ENCODE measurements around the gene SLC25A21.

Gene SLC25A21

DNA sequence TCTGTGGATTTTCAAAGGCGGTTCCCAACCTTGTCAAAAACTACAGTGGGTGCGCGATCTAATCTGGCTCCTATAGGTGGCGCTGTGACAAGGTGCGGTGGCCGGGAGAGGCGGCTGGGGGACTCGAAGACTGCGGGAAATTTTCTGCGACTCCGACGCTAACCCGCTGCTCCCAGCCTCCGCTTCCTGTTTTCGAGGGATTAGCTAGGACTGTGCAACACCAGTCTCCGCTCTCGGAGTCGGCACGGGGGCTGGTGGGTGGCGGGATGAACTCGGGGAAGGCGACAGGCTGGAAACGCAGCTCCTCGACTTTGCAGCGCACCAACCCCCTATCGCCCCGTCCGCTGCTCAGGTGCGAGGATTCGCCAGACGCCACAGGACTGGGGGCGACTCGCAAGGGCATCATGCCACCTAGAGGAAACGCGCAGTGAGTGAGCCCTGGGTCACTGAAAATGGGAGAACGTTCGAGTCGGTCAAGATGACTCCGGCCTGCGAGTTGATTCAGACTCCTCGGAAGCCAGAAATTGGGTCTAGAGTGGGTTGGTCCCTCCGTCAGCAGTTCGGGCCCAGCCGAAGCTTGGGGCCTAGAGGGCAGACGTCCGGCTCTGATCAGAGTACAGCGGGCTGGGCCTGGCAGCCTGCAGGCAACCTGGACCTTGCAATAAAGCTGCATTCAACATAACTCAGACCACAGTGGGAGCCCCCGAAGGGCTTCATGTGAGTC, 516.3 kb downstream of the SLC25A21 start:
- DNase-seq (ENCODE audit: low read depth in 1 of 2, low spot score in 1 of 2): no peak

DNA sequence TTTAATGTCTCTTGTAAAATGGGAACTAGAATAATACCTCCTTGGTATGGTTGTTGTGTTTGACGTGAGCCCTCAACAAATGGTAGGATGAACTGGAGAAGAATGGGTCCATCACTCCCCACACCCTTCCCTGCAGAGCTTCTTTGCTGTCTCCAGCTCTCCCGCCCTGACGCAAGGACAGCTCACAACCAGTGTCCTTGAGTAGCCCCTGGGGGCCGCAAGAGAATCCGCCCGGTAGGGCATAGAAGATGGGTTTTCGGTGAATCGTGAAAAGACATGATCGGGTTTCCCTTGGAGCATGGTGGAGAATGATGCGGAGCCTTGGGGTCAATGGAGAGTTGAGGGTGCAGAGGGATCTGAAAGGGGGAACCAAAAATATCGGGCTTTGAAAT, 516.8 kb downstream of the SLC25A21 start:
- no peak for DNase-seq (ENCODE audit: low read depth in 1 of 2, low spot score in 1 of 2)

DNA sequence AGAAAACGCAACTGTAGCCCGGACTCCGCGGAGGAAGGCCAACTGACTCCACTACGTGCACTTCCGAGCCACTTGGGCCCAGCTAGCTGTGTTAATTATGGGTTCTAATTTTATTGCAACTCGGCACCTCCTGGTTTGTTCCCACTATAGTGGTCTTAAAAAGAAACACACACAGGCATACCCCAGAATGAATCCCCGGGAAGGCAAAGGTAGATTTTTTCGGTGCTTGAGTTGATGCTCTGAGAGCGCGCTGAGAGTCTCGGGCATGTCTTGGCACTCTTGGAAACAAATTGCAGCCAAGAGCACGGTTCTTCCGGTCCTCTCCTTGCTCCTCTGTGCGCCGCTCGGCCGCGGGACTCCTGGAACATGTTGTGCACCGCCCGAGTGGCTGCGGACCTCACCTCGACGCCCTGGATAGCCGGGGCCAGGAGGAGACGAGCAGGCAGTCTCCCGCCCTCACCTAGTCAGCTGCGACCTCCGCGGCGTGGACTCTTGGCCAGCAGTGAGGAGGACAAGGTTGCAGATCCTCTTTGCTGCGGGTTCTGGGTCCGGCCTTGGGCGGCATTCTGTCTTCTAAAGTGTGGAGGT, 517.5 kb downstream of the SLC25A21 start:
- no peak for DNase-seq (ENCODE audit: low read depth in 1 of 2, low spot score in 1 of 2)

DNA sequence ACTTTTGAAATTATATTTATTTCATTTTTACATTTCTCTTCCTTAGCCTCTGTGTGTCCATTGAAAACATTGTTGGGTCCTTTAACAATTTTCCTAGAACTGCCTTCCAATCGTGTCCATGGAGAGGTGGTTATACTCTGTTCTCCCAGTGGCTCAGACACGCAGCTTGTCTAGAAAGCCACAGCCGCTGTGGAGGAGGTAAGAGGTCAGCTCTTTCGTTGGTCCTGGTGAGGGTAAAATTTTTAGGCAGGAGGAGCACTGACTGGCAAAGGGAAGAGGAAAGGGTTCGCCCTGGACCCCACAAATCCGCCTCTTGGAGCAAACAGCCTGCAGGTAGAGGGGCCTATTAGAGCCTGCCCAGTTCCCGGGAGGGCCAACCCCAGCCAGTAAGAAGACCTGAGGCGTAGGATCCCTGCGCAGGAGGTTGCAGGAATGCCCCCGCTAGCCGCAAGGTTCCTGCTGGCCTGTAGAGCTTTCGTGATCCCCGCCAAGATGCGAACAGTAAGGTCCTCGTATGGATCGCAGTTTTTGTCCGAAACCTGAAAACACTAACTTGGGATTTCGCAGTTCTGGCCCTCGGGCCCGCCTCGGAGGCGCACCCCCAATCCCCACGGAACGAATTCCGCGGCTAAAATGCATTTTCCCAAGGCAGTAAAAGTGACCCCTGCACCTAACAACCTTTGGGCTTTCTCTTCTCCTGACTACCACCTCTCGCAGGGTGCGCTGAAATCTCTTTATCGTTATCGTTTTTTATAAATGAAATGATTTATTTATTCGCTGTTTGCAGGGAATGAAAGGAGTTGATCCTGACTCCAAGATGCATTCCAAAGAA, 518.2 kb downstream of the SLC25A21 start:
- no peak for DNase-seq (ENCODE audit: low read depth in 1 of 2, low spot score in 1 of 2)

DNA sequence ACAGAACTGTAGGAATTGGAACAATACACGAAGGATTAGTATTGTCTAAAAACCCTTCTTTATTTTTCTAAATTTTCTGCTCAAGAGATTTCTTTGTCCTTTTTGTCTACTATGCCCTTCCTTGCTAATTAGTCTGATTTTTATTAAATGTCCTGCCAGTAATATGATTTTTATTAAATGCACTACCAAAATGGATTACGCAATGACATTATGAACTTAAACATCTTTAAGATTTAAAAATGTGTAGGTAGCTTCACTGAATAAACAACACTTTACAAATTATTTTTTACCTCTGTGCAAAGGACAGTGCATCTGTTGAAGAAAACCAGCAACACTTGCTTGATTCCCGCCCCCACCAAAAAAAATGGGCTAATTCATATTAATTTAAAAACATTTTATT, 519.0 kb downstream of the SLC25A21 start:
- no peak for DNase-seq (ENCODE audit: low read depth in 1 of 2, low spot score in 1 of 2)

DNA sequence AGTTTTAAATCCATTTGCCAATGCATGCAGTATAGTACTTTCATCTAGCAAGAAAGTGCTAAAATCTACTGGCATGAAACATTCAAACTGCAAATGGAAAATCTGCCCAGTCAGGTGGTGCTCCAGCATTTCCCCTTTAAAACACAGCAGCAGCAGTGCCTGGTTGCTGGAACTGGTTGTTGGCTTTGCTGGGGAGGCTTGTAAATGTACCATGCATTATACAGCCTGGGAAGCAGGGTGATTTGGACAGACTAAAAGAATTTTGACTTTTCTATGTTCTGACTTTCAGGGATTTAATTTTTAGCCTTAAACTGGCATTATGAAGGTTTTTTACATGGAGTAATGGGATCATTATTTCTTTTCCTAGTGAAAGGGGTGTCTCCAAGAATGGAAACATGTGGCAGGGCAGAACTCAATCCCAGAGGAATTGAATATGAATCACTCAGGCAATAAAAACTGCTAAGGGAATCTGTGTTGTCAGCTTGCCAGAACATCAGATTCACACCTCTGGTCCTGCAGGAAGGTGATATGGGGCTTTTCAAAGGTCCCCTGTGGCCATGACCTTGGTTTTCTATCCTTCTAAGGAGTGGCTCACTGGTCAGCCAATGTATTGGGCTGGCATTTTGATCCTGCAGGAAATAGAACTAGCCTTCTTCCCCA, 519.7 kb downstream of the SLC25A21 start:
- no peak for DNase-seq (ENCODE audit: low read depth in 1 of 2, low spot score in 1 of 2)

DNA sequence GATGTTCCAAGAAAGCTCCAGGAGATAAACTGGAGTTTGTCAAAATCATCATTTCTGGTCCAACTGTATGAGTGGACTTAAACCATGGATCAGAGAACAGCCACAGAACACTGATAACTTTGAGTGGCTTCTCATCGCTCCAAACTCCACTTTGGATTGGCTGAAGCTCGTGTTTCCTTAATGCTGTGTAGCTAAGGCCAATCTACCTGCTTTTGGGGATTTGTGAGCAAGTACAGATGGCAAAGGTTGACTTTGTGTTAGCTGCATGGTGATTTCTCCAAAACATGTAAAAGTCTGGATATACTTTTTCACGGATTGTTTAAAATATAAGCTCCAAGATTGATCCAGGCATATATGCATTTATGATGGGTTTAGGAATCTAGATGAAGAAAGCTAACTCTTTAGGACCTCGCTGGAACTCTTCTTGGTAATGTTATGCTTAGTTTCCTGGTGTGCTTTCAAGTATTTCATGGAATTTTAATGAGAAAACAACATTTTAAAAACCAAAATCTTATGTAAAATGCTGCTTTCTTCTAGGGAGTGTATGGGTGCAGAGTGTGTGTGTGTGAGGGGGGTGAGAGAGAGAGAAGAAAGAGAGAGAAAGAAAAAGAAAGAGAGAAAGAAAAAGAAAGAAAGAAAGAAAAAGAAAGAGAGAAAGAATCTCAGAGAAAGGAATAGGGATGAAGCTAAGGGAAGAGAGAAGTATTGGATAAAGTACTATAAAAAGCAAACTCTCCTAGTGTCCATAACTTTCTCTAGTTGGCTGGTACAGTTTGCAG, 522.3 kb downstream of the SLC25A21 start:
- DNase-seq (ENCODE audit: low read depth in 1 of 2, low spot score in 1 of 2): no peak

DNA sequence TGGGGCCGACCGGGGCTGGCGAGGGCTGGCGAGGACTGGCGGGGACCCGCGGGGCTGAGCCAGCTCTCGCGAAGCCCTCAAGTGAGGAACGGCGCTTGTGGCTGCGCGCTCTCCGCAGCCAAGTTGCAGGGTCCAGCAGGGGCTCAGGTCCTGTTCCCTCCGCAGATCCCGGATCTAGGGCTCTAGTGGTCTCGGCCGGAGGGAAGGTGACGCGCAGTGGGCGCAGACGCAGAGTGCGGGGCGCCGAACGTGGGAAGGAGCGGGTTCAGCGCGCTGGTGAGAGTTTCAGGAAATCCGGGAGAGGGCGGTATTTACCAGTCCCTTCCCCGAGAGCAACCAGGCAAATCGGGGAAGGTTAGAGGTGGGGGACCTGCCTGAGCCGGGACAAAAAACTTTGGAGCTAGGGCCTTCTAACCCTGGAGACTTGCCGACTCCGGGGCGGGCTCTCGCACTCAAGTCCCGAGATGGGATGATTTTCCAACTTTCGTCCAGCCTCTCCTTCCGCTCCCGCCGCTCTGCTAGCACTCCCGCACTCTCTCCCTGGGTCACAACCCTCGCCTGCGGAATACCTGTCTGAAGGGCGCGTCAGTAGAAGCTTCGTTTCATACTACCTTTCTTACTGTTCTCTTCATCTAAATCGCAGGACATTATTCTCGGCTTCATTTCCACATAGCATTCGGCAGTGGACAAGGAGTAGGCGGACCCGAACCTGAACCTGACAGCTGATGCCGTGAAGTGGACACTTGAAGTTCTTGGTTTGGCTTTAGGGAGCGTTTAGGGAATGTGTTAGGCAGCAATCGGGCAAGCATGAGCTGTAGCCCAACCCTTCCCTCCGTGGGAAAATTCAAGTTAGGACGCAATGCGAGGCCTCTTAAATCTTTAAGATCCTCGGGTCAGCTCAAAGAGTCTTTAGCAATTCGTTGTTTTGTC, 524.3 kb downstream of the SLC25A21 start:
- DNase-seq (ENCODE audit: low read depth in 1 of 2, low spot score in 1 of 2): no peak

DNA sequence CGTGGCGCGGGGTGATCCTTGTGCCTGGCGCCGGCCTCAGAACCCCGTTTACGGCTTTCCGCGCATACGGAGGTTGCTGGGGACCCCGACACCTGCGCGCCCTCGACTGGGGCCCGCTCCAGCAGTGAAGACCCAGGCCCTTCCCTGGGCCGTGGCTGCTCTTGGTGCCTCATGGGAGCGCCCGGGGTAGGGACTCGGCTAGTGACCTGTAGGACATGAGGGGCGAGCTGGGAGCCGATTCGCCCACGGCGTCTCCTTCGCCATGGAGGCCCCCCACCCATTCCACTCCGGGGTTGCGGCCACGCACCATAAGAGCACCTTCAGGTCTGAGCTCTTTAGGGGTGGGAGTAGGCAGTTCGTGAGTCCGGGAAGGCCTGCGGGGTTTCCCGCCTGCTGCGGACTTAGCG, 525.0 kb downstream of the SLC25A21 start:
- DNase-seq (ENCODE audit: low read depth in 1 of 2, low spot score in 1 of 2): no peak

DNA sequence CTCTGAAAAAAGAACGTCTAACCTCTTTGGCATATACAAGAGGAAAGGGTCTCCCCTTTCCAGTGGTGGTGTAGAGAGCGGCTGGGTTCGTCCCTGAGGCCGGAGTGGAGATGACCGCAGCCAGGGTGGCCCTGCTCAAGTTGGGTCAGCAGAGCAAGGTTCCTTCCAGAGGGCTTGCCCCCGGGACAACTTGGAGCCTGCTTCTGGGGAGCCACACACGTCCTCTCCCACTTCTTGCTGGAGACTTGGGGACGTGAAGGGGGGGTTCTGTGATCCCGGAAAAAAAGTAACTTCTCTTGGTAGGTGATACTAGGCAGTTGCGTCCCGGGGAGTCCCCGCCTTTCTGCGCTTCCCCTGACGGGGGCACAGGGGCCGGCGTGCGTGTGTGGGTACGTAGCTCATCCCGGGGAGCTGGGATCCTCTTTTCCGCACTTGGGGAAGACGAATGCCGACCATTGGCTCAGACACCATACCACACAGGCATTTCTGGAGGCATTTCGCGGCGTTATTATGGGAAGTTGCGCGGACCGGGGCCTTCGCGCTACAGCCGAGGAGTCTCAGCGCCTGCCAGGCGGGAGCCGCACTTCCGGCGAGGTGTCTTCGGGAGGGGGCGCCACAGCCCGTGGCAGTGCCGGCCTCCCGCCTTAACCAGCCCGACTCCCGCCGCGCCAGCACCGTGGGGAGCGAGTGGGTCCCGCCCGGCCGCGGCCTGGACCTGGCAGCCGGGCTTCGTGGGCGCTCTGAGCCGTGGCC, 525.6 kb downstream of the SLC25A21 start:
- DNase-seq (ENCODE audit: low read depth in 1 of 2, low spot score in 1 of 2): no peak

DNA sequence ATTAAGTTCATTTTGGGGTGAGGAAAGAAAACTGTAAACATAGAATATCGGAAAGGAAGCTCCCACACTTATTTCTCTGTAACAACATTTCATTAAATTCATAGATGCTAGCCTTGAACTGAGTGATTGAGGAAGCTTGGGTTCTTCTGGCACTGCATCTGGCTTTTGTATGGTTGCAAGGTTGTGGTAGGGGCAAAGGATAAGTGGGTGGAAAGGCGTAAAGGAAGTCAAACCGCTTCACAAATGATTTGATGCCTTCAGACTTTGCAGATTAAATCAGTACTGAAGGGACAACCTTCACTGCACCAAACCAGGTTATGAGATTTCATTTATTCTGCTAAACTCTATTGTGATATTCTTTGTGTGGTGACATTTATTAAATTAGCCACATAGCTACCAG, 538.8 kb downstream of the SLC25A21 start:
- DNase-seq (ENCODE audit: low read depth in 1 of 2, low spot score in 1 of 2): no peak

Measured in stimulated activated CD4-positive, alpha-beta T cell treated with anti-CD3 and anti-CD28 coated beads, Interleukin-15, amount 100 ng/mL, for 1 hour (primary cell).